Measurements from ENCODE around the gene HDHD5.

HDHD5 gene

GRCh38 chr22:17171153-17172028, 12.3 kb upstream of the HDHD5 start:
- TF ChIP-seq, protein P1, sequence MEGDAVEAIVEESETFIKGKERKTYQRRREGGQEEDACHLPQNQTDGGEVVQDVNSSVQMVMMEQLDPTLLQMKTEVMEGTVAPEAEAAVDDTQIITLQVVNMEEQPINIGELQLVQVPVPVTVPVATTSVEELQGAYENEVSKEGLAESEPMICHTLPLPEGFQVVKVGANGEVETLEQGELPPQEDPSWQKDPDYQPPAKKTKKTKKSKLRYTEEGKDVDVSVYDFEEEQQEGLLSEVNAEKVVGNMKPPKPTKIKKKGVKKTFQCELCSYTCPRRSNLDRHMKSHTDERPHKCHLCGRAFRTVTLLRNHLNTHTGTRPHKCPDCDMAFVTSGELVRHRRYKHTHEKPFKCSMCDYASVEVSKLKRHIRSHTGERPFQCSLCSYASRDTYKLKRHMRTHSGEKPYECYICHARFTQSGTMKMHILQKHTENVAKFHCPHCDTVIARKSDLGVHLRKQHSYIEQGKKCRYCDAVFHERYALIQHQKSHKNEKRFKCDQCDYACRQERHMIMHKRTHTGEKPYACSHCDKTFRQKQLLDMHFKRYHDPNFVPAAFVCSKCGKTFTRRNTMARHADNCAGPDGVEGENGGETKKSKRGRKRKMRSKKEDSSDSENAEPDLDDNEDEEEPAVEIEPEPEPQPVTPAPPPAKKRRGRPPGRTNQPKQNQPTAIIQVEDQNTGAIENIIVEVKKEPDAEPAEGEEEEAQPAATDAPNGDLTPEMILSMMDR (IDR thresholded peaks at IDR 0.05; ENCODE audit: low read depth, low read length): peak; percentile 95
- in situ Hi-C loops (cut with HindIII; ENCODE audit: low sequenced_read_pairs): no loop called here
- peak overlapping the region; percentile 53 for H3K4me3 ChIP-seq (ENCODE audit: low read depth, low read length)
- peak; percentile 88 for DNase-seq (ENCODE audit: low read depth, low spot score)

- in situ Hi-C loops (cut with HindIII; ENCODE audit: low sequenced_read_pairs): no loop called here
- TF ChIP-seq, protein P1 (IDR thresholded peaks at IDR 0.05; ENCODE audit: low read depth, low read length): no peak
- DNase-seq (ENCODE audit: low read depth, low spot score): no peak
- H3K4me3 ChIP-seq (ENCODE audit: low read depth, low read length): no peak overlapping the region
Measured at GRCh38 chr22:17167486-17167885, 8.4 kb upstream of the HDHD5 start.

GRCh38 chr22:17164392-17165024, 5.4 kb upstream of the HDHD5 start:
- no peak for DNase-seq (ENCODE audit: low read depth, low spot score)
- in situ Hi-C loops (cut with HindIII; ENCODE audit: low sequenced_read_pairs): no loop called here
- H3K4me3 ChIP-seq (ENCODE audit: low read depth, low read length): no peak overlapping the region
- TF ChIP-seq, protein P1 (IDR thresholded peaks at IDR 0.05; ENCODE audit: low read depth, low read length): peak; percentile 24

GRCh38 chr22:17162731-17163130, 3.7 kb upstream of the HDHD5 start:
- no peak overlapping the region for H3K4me3 ChIP-seq (ENCODE audit: low read depth, low read length)
- in situ Hi-C loops (cut with HindIII; ENCODE audit: low sequenced_read_pairs): no loop called here
- no peak for DNase-seq (ENCODE audit: low read depth, low spot score)
- TF ChIP-seq, protein P1 (IDR thresholded peaks at IDR 0.05; ENCODE audit: low read depth, low read length): no peak

GRCh38 chr22:17161991-17162390, 2.9 kb upstream of the HDHD5 start:
- in situ Hi-C loops (cut with HindIII; ENCODE audit: low sequenced_read_pairs): no loop called here
- TF ChIP-seq, protein P1 (IDR thresholded peaks at IDR 0.05; ENCODE audit: low read depth, low read length): no peak
- no peak overlapping the region for H3K4me3 ChIP-seq (ENCODE audit: low read depth, low read length)
- DNase-seq (ENCODE audit: low read depth, low spot score): no peak

- TF ChIP-seq, protein P1 (IDR thresholded peaks at IDR 0.05; ENCODE audit: low read depth, low read length): no peak
- in situ Hi-C loops (cut with HindIII; ENCODE audit: low sequenced_read_pairs): no loop called here
- DNase-seq (ENCODE audit: low read depth, low spot score): peak; percentile 56
- peak overlapping the region; percentile 65 for H3K4me3 ChIP-seq (ENCODE audit: low read depth, low read length)
Measured at GRCh38 chr22:17159504-17159951, 451 bp upstream of the HDHD5 start.
